Psoas muscle (tissue), 8 donors: ENCODE results near the gene TFPI. TPM values are rescaled to one million over a fixed set of nuclear protein-coding genes. Genes with fewer than 3 reads are reported as not detected.
"Not testable (repeated sequence)": the region's sequence is repeated elsewhere in the genome, so short reads cannot be mapped to it uniquely, and the experiment has no call there.

Experiments
- ATAC-seq, 4 donors: fragments of 200-7000 bp; cut with Tn5 transposase; one replicate each; pipeline ENCODE4 v1.9.1; 2020; ENCODE audit warnings: moderate library complexity in 3 of 4, mild to moderate bottlenecking in 2 of 4
- DNase-seq, 2 donors: peaks; one replicate each; pipeline ENCODE4 v3.0.0-alpha.2; 2020
- H3K27ac ChIP-seq: fragments of 200-600 bp; one replicate; pipeline ENCODE4 v1.8.0; 2022
- H3K27me3 ChIP-seq, 3 donors: fragments of 200-600 bp in 1 of 3; one replicate each; pipeline versions ENCODE4 v1.6.1 to v1.8.0; 2013 to 2022; ENCODE audit warnings: low read length in 2 of 3, mild to moderate bottlenecking in 2 of 3, moderate library complexity in 1 of 3; ENCODE audit not compliant: insufficient read depth in 3 of 3
- H3K36me3 ChIP-seq, 2 donors: fragments of 200-600 bp in 1 of 2; one replicate each; pipeline versions ENCODE4 v1.6.1 to v1.8.0; 2013 to 2022; ENCODE audit warnings: low read depth in 1 of 2, mild to moderate bottlenecking in 1 of 2, moderate library complexity in 1 of 2; ENCODE audit not compliant: insufficient read depth in 1 of 2
- H3K4me1 ChIP-seq: fragments of 200-600 bp; one replicate; pipeline ENCODE4 v1.8.0; 2022
- H3K4me3 ChIP-seq: fragments of 200-600 bp; one replicate; pipeline ENCODE4 v1.8.0; 2022; ENCODE audit warnings: mild to moderate bottlenecking
- H3K9me3 ChIP-seq: fragments of 200-600 bp; one replicate; pipeline ENCODE4 v1.8.0; 2022
- WGBS, 3 donors: extraction: QIAGEN DNeasy Blood & Tissue Kit; methylation state at CpG; one replicate each; pipeline versions ENCODE4 v1.1.6 to v1.1.7; 2013; 5-methylcytosine and 5-hydroxymethylcytosine counted together
- intact Hi-C, 2 donors: fragments of 100-400 bp; cut with DNase I; formaldehyde crosslinking; loops; one replicate each; pipeline versions ENCODE4 v1.11.0 to v1.14.2; 2022
- polyA plus RNA-seq, 3 donors: library from polyadenylated mRNA; stranded (reverse); fragments of 200-250 nt; gene quantifications; one replicate each; pipeline ENCODE4 v1.2.3, GENCODE V29; 2013
- total RNA-seq, 4 donors: library from RNA; stranded (reverse); fragmentation: NEBNext Ultra II Directional in 2 of 4; extraction: Animal tissue kit (Norgen Biotek cat#: 25700) in 2 of 4; gene quantifications; one replicate each; pipeline versions ENCODE4 v1.2.1 to v1.2.4, GENCODE V29; 2021 to 2023
- TF ChIP-seq, protein P1 (sequence below): fragments of 200-600 bp; IDR thresholded peaks from one replicate; pipeline ENCODE4 v1.8.0; 2022; ENCODE audit warnings: antibody characterized with exemption
- donor health status: healthy with polysubstance abuse.
- donor health status: DM: no; HTN: no; CAD: no; lungs with moderate emphysema.
- donor health status: Bipolar disorder and iron deficiency.
- donor health status: healthy.
- donor health status: DM: yes; HTN: yes; CAD: no.
- donor health status: DM: no; HTN: no; CAD: no.
- donor health status: DM: no; HTN: no; CAD: no.
- donor health status: DM: yes; HTN: yes; CAD: no.

The TFPI gene
- total and polyA plus RNA-seq, 7 donors: 15.0 to 96.0 (median 42.6) TPM

DNA sequence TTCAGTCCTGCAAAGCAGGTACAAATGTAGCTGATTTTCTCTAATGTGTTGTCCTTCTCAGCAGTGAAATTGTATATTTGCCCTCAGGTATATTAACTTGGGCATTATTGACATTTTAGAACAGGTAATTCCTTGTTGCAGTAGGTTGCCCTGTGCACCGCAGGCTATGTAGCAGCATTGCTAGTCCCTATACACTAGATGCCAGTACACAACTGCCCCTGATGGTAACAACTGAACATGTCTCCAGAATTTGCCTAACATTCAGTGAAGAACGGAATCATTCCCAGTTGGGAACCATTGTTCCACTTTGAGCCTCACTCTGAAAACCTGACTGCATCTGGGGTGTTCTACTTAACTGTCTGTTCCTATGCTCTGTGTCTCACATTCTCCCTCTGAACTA is 23.1 kb upstream of the TFPI start:
- peaks cover 4% of the 10 kb centered on the region for H3K4me1 ChIP-seq
- TF ChIP-seq, protein P1, sequence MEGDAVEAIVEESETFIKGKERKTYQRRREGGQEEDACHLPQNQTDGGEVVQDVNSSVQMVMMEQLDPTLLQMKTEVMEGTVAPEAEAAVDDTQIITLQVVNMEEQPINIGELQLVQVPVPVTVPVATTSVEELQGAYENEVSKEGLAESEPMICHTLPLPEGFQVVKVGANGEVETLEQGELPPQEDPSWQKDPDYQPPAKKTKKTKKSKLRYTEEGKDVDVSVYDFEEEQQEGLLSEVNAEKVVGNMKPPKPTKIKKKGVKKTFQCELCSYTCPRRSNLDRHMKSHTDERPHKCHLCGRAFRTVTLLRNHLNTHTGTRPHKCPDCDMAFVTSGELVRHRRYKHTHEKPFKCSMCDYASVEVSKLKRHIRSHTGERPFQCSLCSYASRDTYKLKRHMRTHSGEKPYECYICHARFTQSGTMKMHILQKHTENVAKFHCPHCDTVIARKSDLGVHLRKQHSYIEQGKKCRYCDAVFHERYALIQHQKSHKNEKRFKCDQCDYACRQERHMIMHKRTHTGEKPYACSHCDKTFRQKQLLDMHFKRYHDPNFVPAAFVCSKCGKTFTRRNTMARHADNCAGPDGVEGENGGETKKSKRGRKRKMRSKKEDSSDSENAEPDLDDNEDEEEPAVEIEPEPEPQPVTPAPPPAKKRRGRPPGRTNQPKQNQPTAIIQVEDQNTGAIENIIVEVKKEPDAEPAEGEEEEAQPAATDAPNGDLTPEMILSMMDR: no peak
- H3K27me3 ChIP-seq: no peaks in the 10 kb centered on the region
- WGBS, 3 donors: 91 to 95% (median 91%) methylated on average over 2 of the region's 2 CpGs
- intact Hi-C loops: no loop called here
- DNase-seq: no peak
- no peak overlapping the region for H3K4me3 ChIP-seq
- no peaks in the 10 kb centered on the region for H3K36me3 ChIP-seq
- H3K9me3 ChIP-seq: no peaks in the 10 kb centered on the region
- ATAC-seq: no peak
- no peak overlapping the region for H3K27ac ChIP-seq

DNA sequence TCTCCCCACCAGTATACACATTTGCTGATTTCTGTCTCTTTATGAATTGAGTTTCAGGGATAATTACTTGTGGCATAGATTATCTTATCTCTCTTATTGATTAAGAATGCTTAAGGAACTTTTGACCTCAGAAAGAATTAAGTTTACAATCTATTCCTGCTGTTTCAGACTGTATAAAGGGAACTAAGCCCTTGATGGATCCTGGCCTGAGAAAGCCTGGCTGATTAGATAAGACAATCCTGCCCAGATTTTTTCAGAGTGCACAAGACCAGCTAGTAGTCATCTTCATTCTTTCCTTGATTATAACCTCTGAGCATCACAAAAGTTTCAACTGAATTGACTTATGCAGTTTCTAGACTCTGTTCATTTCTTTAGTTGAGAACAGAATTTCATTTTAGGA is 22.7 kb upstream of the TFPI start:
- intact Hi-C loops: no loop called here

DNA sequence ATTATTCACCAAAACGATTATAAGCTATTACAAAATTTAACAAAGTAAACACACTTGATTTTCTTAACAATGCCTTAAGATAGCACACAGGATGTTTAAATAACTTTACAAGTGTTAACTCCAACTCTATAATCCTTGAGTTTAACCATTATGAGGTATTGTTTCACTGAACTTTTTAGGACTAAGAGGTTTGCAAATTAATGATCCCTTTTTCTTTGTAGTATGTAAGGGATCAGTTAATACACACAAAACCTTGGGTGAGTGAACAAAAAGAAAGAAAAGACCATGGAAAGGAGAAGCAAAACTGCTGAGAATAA is 21.5 kb upstream of the TFPI start:
- intact Hi-C loops: no loop called here
- H3K27ac ChIP-seq: no peak overlapping the region

More for the DNA sequence above, 22.7 kb upstream of the TFPI start:
- DNase-seq: no peak
- no peak overlapping the region for H3K4me3 ChIP-seq
- H3K27me3 ChIP-seq: no peaks in the 10 kb centered on the region
- H3K36me3 ChIP-seq: no peaks in the 10 kb centered on the region
- H3K4me1 ChIP-seq: peaks cover 4% of the 10 kb centered on the region
- H3K9me3 ChIP-seq: no peaks in the 10 kb centered on the region
- no peak overlapping the region for H3K27ac ChIP-seq
- TF ChIP-seq, protein P1: no peak
- no peak for ATAC-seq

DNA sequence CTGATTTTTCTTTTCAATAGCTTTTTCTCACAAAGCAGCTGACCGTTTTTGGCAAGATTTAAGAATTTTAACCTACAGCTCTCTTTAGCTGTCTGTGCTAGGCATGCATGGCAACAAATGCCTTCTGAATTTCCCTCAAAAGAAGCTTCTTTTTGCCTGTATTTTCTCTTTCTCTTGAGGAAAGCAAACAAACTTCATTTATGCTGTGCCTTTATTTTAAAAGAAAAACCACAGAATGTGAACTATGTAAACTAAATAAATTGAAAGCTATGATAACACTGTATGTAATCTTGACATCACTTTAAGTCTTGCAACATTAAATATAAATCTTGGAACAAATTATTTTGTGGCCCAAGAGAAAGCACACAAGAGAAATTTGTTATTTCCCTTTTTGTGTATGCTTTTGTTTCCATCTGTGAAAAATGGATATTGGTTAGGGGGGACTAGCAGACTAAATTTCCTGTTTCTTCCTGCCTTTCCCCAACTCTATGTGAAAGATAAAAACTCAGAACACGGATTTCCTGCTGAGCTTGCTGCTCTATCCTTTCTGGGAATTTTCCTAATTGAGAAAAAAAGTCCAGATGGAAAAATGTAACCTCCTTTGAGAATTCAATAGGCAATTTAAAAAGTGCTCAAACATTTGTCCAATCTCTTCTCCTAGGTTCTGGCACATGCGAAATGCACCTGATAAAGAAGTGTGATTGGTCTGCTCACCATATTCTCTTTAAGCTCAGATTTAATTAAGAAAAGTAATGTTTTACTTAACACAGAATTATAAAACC is 20.9 kb upstream of the TFPI start:
- H3K27me3 ChIP-seq: no peaks in the 10 kb centered on the region
- no peak overlapping the region for H3K4me3 ChIP-seq
- 32 to 43% (median 36%) methylated on average over 3 of the region's 3 CpGs for WGBS, 3 donors
- no peaks in the 10 kb centered on the region for H3K4me1 ChIP-seq
- ATAC-seq (no peak), DNase-seq (no peak)
- H3K36me3 ChIP-seq: no peaks in the 10 kb centered on the region
- TF ChIP-seq, protein P1: no peak
- no peak overlapping the region for H3K27ac ChIP-seq
- no peaks in the 10 kb centered on the region for H3K9me3 ChIP-seq
- intact Hi-C loops: no loop called here

More for the DNA sequence above, 21.5 kb upstream of the TFPI start:
- TF ChIP-seq, protein P1: no peak
- H3K36me3 ChIP-seq: no peaks in the 10 kb centered on the region
- ATAC-seq: no peak
- peaks cover 4% of the 10 kb centered on the region for H3K4me1 ChIP-seq
- H3K4me3 ChIP-seq: no peak overlapping the region
- WGBS, 3 donors: 18 to 31% (median 30%) methylated on average over 1 of the region's 1 CpG
- H3K9me3 ChIP-seq: no peaks in the 10 kb centered on the region
- no peaks in the 10 kb centered on the region for H3K27me3 ChIP-seq
- no peak for DNase-seq

DNA sequence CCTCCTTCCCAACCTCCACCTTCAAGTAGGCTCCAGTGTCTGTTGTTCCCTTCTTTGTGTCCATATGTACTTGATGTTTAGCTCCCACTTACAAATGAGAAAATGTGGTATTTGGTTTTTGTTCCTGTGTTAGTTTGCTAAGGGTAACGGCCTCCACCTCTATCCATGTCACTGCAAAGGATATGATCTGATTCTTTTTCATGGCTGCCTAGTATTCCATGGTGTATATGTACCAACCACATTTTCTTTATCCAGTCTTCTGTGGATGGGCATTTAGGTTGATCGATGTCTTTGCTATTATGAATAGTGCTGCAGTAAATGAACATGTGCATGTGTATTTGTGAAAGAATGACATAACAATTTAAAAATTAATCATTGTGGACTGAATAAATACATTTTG is 19.5 kb upstream of the TFPI start:
- 96 to 98% (median 97%) methylated on average over 2 of the region's 2 CpGs for WGBS, 3 donors
- Histone ChIP-seq H3K27ac (no peak overlapping the region), H3K4me1 (no peaks in the 10 kb centered on the region), H3K36me3 (no peaks in the 10 kb centered on the region), H3K9me3 (no peaks in the 10 kb centered on the region), H3K4me3 (no peak overlapping the region), H3K27me3 (no peaks in the 10 kb centered on the region)
- ATAC-seq: no peak
- no peak for DNase-seq
- intact Hi-C loops: no loop called here
- TF ChIP-seq, protein P1: no peak

DNA sequence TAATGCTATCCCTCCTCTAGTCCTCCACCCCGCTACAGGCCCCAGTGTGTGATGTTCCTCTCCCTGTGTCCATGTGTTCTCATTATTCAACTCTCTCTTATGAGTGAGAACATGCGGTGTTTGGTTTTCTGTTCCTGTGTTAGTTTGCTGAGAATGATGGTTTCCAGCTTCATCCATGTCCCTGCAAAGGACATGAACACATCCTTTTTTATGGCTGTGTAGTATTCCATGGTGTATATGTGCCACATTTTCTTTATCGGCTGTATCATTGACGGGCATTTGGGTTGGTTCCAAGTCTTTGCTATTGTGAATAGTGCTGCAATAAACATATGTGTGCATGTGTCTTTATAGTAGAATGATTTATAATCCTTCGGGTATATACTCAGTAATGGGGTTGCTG is 17.8 kb upstream of the TFPI start:
- H3K9me3 ChIP-seq, H3K36me3 ChIP-seq, H3K27ac ChIP-seq, DNase-seq, intact Hi-C loops, H3K4me3 ChIP-seq, ATAC-seq, H3K27me3 ChIP-seq, H3K4me1 ChIP-seq: not testable (repeated sequence)
- 95 to 97% (median 95%) methylated on average over 5 of the region's 5 CpGs for WGBS, 3 donors
